OCI-LY1 (cell line): ENCODE data around the gene ZNF552.
A peak's percentile ranks its signal among the peaks of the same experiment; 100 is the strongest.

ENCODE experiments used
- EZH2 ChIP-seq: fragments of 200-600 bp; sonication (generic), shearing (Covaris generic); IDR thresholded peaks from 2 replicates; pipeline ENCODE4 v1.8.0; 2017; ENCODE audit warnings: borderline replicate concordance, mixed run types, mild to moderate bottlenecking, antibody characterized with exemption, low read length, moderate library complexity, mixed read lengths
- TF ChIP-seq, protein P1 (sequence below): fragments of 200-600 bp; sonication (generic), shearing (Covaris generic); IDR thresholded peaks from 2 replicates; pipeline ENCODE4 v1.5.1; 2017; ENCODE audit warnings: mild to moderate bottlenecking, antibody characterized with exemption, low read length, moderate library complexity, mixed read lengths

DNA sequence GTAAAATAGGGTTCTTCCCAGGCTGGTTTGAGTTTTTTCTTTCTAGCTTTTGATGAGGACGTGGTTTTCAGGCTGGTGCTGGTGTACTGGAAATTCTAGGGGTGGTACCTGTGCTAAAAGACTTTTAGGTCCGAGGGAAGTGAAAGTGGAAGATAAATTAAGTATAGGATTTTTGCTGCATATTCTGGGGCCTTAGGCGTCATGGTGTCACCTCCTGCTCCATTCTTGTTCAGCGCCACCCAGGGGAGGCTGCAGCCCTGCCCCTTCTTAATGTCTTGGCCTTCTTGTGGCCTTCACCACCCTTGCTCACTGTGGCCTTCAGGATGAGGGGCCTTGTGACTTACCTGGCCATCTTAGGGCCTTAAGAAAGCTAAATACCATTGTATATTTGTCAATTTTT, 12.4 kb downstream of the ZNF552 start:
- TF ChIP-seq, protein P1, sequence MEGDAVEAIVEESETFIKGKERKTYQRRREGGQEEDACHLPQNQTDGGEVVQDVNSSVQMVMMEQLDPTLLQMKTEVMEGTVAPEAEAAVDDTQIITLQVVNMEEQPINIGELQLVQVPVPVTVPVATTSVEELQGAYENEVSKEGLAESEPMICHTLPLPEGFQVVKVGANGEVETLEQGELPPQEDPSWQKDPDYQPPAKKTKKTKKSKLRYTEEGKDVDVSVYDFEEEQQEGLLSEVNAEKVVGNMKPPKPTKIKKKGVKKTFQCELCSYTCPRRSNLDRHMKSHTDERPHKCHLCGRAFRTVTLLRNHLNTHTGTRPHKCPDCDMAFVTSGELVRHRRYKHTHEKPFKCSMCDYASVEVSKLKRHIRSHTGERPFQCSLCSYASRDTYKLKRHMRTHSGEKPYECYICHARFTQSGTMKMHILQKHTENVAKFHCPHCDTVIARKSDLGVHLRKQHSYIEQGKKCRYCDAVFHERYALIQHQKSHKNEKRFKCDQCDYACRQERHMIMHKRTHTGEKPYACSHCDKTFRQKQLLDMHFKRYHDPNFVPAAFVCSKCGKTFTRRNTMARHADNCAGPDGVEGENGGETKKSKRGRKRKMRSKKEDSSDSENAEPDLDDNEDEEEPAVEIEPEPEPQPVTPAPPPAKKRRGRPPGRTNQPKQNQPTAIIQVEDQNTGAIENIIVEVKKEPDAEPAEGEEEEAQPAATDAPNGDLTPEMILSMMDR, result peak; percentile 28; the same call in 1 of the 2 replicates
- TF ChIP-seq EZH2, result no peak
